ENCODE measurements around the gene CPEB4. TPM values are rescaled to one million over a fixed set of nuclear protein-coding genes. Genes with fewer than 3 reads are reported as not detected.

The CPEB4 gene
- total RNA-seq, 1 experiment from 2014 or later, result 11.1 TPM

- no peaks in the 10 kb centered on the region for H3K9me2 ChIP-seq (ENCODE audit: insufficient read depth)
- no peak overlapping the region for H2AFZ ChIP-seq (ENCODE audit: low read depth, low read length, poor library complexity, severe bottlenecking)
- H3K9me3 ChIP-seq (ENCODE audit: control insufficient read depth in 1 of 2, insufficient read depth in 1 of 2, low read depth in 1 of 2, low read length in 2 of 2), result no peaks in the 10 kb centered on the region
- no peak for ATAC-seq
- ChIA-PET RAD21 (ENCODE audit: low non-redundant PET in 1 of 2, low total read pairs in 2 of 2, uncharacterized antibody in 2 of 2, unreplicated experiment in 2 of 2) (no interaction called here), POLR2A (no interaction called here), CTCF (no interaction called here)
- no peak overlapping the region for H3K4me2 ChIP-seq (ENCODE audit: low read length)
- no peak overlapping the region for H3K27ac ChIP-seq (ENCODE audit: low read depth, low read length)
- no peaks in the 10 kb centered on the region for H4K20me1 ChIP-seq (ENCODE audit: insufficient read depth)
- H3K9ac ChIP-seq (ENCODE audit: low read length), result no peak overlapping the region
- TF ChIP-seq ZFX (IDR thresholded peaks at IDR 0.05), result no peak
- TF ChIP-seq, protein P1, sequence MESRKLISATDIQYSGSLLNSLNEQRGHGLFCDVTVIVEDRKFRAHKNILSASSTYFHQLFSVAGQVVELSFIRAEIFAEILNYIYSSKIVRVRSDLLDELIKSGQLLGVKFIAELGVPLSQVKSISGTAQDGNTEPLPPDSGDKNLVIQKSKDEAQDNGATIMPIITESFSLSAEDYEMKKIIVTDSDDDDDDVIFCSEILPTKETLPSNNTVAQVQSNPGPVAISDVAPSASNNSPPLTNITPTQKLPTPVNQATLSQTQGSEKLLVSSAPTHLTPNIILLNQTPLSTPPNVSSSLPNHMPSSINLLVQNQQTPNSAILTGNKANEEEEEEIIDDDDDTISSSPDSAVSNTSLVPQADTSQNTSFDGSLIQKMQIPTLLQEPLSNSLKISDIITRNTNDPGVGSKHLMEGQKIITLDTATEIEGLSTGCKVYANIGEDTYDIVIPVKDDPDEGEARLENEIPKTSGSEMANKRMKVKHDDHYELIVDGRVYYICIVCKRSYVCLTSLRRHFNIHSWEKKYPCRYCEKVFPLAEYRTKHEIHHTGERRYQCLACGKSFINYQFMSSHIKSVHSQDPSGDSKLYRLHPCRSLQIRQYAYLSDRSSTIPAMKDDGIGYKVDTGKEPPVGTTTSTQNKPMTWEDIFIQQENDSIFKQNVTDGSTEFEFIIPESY (IDR thresholded peaks at IDR 0.05; ENCODE audit: extremely low read depth, insufficient replicate concordance, low read length), result no peak
- TF ChIP-seq, protein P2, sequence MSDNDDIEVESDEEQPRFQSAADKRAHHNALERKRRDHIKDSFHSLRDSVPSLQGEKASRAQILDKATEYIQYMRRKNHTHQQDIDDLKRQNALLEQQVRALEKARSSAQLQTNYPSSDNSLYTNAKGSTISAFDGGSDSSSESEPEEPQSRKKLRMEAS (IDR thresholded peaks at IDR 0.05), result no peak
- TF ChIP-seq JUND (IDR thresholded peaks at IDR 0.05), result no peak
- TF ChIP-seq CBX3 (IDR thresholded peaks at IDR 0.05; ENCODE audit: low read depth), result no peak
- TF ChIP-seq YY1 (IDR thresholded peaks at IDR 0.05; ENCODE audit: extremely low read depth, insufficient replicate concordance, low read depth, low read length), result no peak
- TF ChIP-seq ATF3 (IDR thresholded peaks at IDR 0.05), result no peak
- no peak for TF ChIP-seq ELF1 (IDR thresholded peaks at IDR 0.05; ENCODE audit: borderline replicate concordance, low read depth)
- TF ChIP-seq CTCF (IDR thresholded peaks at IDR 0.05 in 2 of 3, conservative IDR thresholded peaks at IDR 0.05 in 1 of 3; ENCODE audit: borderline replicate concordance in 1 of 3, insufficient read depth in 1 of 3, low read depth in 2 of 3, low read length in 2 of 3), result no peak
- TF ChIP-seq POLR2A (IDR thresholded peaks at IDR 0.05; ENCODE audit: borderline replicate concordance, extremely low read depth, insufficient read depth, insufficient read length), result no peak
- TF ChIP-seq, protein P3, sequence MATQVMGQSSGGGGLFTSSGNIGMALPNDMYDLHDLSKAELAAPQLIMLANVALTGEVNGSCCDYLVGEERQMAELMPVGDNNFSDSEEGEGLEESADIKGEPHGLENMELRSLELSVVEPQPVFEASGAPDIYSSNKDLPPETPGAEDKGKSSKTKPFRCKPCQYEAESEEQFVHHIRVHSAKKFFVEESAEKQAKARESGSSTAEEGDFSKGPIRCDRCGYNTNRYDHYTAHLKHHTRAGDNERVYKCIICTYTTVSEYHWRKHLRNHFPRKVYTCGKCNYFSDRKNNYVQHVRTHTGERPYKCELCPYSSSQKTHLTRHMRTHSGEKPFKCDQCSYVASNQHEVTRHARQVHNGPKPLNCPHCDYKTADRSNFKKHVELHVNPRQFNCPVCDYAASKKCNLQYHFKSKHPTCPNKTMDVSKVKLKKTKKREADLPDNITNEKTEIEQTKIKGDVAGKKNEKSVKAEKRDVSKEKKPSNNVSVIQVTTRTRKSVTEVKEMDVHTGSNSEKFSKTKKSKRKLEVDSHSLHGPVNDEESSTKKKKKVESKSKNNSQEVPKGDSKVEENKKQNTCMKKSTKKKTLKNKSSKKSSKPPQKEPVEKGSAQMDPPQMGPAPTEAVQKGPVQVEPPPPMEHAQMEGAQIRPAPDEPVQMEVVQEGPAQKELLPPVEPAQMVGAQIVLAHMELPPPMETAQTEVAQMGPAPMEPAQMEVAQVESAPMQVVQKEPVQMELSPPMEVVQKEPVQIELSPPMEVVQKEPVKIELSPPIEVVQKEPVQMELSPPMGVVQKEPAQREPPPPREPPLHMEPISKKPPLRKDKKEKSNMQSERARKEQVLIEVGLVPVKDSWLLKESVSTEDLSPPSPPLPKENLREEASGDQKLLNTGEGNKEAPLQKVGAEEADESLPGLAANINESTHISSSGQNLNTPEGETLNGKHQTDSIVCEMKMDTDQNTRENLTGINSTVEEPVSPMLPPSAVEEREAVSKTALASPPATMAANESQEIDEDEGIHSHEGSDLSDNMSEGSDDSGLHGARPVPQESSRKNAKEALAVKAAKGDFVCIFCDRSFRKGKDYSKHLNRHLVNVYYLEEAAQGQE (IDR thresholded peaks at IDR 0.05; ENCODE audit: low read depth), result no peak
- no peak for TF ChIP-seq CEBPB (IDR thresholded peaks at IDR 0.05; ENCODE audit: low read depth)
- TF ChIP-seq EGR1 (IDR thresholded peaks at IDR 0.05; ENCODE audit: low read depth), result no peak
- TF ChIP-seq RAD21 (IDR thresholded peaks at IDR 0.05; ENCODE audit: low read depth), result no peak
- TF ChIP-seq EZH2phosphoT487 (IDR thresholded peaks at IDR 0.05; ENCODE audit: borderline replicate concordance), result no peak
- TF ChIP-seq ZNF274 (IDR thresholded peaks at IDR 0.05; ENCODE audit: low read depth, low read length), result no peak
- no peaks in the 10 kb centered on the region for H3K36me3 ChIP-seq (ENCODE audit: control insufficient read depth in 1 of 2, insufficient read depth in 2 of 2, low read length in 2 of 2)
- intact Hi-C loops (cut with micrococcal nuclease), result no loop called here
- H3K4me1 ChIP-seq (ENCODE audit: control insufficient read depth in 1 of 2, insufficient read depth in 2 of 2, low read length in 2 of 2), result no peaks in the 10 kb centered on the region
- H3K27me3 ChIP-seq (ENCODE audit: insufficient read depth, low read length), result no peaks in the 10 kb centered on the region
- H3K4me3 ChIP-seq (replicated peaks in 1 of 2; ENCODE audit: low read depth in 1 of 2, low read length in 2 of 2), result no peak overlapping the region
- BruUV-seq (replicated peaks), result no TSS peak
- H3K79me2 ChIP-seq (ENCODE audit: insufficient read depth, low read length), result no peaks in the 10 kb centered on the region
- no peak for DNase-seq (ENCODE audit: low read depth, low spot score)
Measured at GRCh38 chr5:173967241-173967640, 79.1 kb downstream of the CPEB4 start.
